ENCODE data around the gene MSRB1.
"Not testable (repeated sequence)": the region's sequence is repeated elsewhere in the genome, so short reads cannot be mapped to it uniquely, and the experiment has no call there.

Gene MSRB1

DNA sequence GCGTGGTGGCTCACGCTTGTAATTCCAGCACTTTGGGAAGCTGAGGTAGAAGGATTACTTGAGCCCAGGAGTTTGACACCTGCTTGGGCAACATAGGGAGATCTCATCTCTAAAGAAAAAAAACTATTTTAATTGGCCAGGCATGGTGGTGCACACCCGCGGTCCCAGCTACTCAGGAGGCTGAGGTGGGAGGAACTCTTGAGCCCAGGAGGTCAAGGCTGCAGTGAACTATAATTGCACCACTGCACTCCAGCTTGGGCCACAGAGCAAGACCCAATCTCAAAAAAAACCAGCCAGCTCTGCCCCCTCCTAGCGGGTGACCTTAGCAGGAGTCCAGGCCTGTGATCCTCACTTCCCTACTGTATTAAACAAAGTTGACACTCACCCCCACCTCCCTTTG, 18.9 kb downstream of the MSRB1 start:
- no peak for DNase-seq (ENCODE audit: low read depth in 2 of 2)
- TF ChIP-seq, protein P1, sequence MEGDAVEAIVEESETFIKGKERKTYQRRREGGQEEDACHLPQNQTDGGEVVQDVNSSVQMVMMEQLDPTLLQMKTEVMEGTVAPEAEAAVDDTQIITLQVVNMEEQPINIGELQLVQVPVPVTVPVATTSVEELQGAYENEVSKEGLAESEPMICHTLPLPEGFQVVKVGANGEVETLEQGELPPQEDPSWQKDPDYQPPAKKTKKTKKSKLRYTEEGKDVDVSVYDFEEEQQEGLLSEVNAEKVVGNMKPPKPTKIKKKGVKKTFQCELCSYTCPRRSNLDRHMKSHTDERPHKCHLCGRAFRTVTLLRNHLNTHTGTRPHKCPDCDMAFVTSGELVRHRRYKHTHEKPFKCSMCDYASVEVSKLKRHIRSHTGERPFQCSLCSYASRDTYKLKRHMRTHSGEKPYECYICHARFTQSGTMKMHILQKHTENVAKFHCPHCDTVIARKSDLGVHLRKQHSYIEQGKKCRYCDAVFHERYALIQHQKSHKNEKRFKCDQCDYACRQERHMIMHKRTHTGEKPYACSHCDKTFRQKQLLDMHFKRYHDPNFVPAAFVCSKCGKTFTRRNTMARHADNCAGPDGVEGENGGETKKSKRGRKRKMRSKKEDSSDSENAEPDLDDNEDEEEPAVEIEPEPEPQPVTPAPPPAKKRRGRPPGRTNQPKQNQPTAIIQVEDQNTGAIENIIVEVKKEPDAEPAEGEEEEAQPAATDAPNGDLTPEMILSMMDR (IDR thresholded peaks at IDR 0.05; ENCODE audit: low read depth, low read length) = no peak
- H3K4me3 ChIP-seq (replicated peaks in 1 of 2; ENCODE audit: low read depth in 2 of 2, low read length in 2 of 2) = no peak overlapping the region

DNA sequence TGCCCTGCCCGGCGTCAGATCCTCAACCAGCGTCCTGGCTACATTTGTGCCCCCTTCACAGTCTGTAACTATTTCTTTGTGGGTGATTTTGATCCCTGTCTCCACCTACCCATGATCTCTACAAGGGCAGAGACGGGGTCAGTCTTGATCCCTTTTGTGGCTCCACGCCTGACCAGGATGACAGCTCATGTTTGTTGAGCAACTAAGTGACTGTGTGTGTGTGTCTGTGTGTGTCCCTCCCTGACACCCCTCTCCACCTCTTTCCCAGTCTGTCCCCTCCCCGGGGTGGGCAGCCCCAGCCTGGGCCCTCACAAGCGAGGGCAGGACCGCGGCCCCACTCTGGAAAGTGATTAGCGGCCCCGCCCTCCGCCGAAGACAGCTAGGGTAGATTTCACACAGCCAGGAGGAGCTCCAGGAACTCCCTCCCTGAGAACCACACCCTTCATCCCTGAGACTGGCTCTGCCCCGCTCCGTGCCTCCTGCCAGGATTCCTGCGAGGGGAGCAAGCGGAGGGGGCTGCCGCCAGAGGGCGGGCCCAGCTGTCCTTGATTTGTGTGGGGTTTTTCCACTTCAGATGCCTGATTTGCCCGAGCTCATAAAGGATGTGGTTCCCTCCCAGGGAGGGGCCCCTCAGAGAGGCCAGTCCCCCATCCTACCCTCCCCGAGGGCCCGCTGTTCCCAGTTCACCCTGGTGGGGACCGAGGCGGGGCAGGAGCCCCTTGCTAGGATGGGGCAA, 19.5 kb downstream of the MSRB1 start:
- no peak overlapping the region for H3K4me3 ChIP-seq (replicated peaks in 1 of 2; ENCODE audit: low read depth in 2 of 2, low read length in 2 of 2)
- DNase-seq (ENCODE audit: low read depth in 2 of 2) = peak; percentile 14 to 49
- TF ChIP-seq, protein P1 (IDR thresholded peaks at IDR 0.05; ENCODE audit: low read depth, low read length) = peak; percentile 17

DNA sequence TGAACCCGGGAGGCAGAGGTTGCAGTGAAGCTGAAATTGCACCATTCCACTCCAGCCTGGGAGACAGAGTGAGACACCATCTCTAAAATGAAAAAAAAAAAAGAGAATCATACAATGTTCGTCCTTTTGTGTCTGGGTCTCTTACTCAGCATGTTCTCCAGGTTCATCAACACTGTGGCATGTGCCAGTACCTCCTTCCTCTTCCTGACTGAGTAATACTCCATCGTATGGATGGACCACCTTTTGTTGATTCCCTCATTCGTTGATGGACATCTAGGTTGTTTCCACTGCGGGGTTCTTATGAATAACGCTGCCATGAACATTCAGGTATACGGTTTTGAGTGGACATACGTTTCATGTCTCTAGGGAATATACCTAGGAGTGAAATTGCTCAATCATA, 20.6 kb downstream of the MSRB1 start:
- no peak overlapping the region for H3K4me3 ChIP-seq (replicated peaks in 1 of 2; ENCODE audit: low read depth in 2 of 2, low read length in 2 of 2)
- TF ChIP-seq, protein P1 (IDR thresholded peaks at IDR 0.05; ENCODE audit: low read depth, low read length) = no peak
- no peak for DNase-seq (ENCODE audit: low read depth in 2 of 2)

- no peak overlapping the region for H3K4me3 ChIP-seq (replicated peaks in 1 of 2; ENCODE audit: low read depth in 2 of 2, low read length in 2 of 2)
- TF ChIP-seq, protein P1 (IDR thresholded peaks at IDR 0.05; ENCODE audit: low read depth, low read length) = no peak
- peak in 1 of 2 donors; percentile 14 for DNase-seq (ENCODE audit: low read depth in 2 of 2)
Observed at GRCh38 chr16:1920727-1921171, 22.2 kb downstream of the MSRB1 start.

DNA sequence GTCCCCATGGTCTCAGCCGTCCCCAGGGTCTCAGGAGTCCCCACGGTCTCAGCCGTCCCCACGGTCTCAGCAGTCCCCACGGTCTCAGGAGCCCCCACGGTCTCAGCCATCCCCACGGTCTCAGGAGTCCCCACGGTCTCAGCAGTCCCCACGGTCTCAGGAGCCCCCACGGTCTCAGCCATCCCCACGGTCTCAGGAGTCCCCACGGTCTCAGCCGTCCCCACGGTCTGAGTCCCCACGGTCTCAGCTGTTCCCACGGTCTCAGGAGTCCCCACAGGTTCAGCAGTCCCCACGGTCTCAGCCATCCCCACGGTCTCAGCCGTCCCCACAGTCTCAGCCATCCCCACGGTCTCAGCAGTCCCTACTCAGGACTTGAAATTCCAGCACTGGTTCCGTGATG, 22.9 kb downstream of the MSRB1 start:
- H3K4me3 ChIP-seq (replicated peaks in 1 of 2; ENCODE audit: low read depth in 2 of 2, low read length in 2 of 2); DNase-seq (ENCODE audit: low read depth in 2 of 2): not testable (repeated sequence)

GRCh38 chr16:1919327-1919998, 23.5 kb downstream of the MSRB1 start:
- TF ChIP-seq, protein P1 (IDR thresholded peaks at IDR 0.05; ENCODE audit: low read depth, low read length) = no peak
- no peak overlapping the region for H3K4me3 ChIP-seq (replicated peaks in 1 of 2; ENCODE audit: low read depth in 2 of 2, low read length in 2 of 2)
- no peak for DNase-seq (ENCODE audit: low read depth in 2 of 2)
